Measurements from ENCODE around the gene ZNF862.

ZNF862 gene

DNA sequence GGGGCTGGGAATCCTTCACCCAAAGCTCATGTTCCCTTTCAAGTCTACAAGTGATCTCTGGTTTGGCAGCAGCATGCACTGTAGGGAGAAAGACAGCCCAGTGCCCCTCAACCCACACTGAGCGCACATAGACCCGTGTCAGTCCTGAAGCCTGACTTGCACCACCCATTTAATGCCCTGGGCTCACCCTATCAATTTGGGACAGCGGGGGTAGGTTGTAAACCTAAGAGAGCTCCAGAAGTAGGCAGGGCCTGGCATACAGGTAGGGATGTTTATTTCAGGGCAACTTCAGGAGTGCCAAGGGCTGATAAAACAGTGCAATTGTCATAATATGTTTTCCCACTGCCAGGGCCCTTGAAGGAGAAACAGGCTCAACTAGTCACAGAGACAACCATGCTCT, 32.1 kb downstream of the ZNF862 start:
- TF ChIP-seq TAF1 (IDR thresholded peaks at IDR 0.05; ENCODE audit: borderline replicate concordance, insufficient read depth, low read length) (no peak), POLR2AphosphoS5 (IDR thresholded peaks at IDR 0.05; ENCODE audit: low read depth, low read length) (no peak), SIN3A (IDR thresholded peaks at IDR 0.05; ENCODE audit: borderline replicate concordance, insufficient read depth, low read length) (no peak), FOXP2 (optimal IDR thresholded peaks at IDR 0.05; ENCODE audit: borderline replicate concordance, extremely low read depth, extremely low read length, insufficient read depth) (no peak)
- TF ChIP-seq, protein P1, sequence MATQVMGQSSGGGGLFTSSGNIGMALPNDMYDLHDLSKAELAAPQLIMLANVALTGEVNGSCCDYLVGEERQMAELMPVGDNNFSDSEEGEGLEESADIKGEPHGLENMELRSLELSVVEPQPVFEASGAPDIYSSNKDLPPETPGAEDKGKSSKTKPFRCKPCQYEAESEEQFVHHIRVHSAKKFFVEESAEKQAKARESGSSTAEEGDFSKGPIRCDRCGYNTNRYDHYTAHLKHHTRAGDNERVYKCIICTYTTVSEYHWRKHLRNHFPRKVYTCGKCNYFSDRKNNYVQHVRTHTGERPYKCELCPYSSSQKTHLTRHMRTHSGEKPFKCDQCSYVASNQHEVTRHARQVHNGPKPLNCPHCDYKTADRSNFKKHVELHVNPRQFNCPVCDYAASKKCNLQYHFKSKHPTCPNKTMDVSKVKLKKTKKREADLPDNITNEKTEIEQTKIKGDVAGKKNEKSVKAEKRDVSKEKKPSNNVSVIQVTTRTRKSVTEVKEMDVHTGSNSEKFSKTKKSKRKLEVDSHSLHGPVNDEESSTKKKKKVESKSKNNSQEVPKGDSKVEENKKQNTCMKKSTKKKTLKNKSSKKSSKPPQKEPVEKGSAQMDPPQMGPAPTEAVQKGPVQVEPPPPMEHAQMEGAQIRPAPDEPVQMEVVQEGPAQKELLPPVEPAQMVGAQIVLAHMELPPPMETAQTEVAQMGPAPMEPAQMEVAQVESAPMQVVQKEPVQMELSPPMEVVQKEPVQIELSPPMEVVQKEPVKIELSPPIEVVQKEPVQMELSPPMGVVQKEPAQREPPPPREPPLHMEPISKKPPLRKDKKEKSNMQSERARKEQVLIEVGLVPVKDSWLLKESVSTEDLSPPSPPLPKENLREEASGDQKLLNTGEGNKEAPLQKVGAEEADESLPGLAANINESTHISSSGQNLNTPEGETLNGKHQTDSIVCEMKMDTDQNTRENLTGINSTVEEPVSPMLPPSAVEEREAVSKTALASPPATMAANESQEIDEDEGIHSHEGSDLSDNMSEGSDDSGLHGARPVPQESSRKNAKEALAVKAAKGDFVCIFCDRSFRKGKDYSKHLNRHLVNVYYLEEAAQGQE (IDR thresholded peaks at IDR 0.05; ENCODE audit: insufficient read depth in 1 of 2, low read depth in 2 of 2, low read length in 2 of 2): no peak

GRCh38 chr7:149870701-149871483, 32.7 kb downstream of the ZNF862 start:
- TF ChIP-seq FOXP2 (optimal IDR thresholded peaks at IDR 0.05; ENCODE audit: borderline replicate concordance, extremely low read depth, extremely low read length, insufficient read depth) (no peak), POLR2AphosphoS5 (IDR thresholded peaks at IDR 0.05; ENCODE audit: low read depth, low read length) (no peak), TAF1 (IDR thresholded peaks at IDR 0.05; ENCODE audit: borderline replicate concordance, insufficient read depth, low read length) (no peak), SIN3A (IDR thresholded peaks at IDR 0.05; ENCODE audit: borderline replicate concordance, insufficient read depth, low read length) (no peak)
- TF ChIP-seq, protein P1 (IDR thresholded peaks at IDR 0.05; ENCODE audit: insufficient read depth in 1 of 2, low read depth in 2 of 2, low read length in 2 of 2): no peak

DNA sequence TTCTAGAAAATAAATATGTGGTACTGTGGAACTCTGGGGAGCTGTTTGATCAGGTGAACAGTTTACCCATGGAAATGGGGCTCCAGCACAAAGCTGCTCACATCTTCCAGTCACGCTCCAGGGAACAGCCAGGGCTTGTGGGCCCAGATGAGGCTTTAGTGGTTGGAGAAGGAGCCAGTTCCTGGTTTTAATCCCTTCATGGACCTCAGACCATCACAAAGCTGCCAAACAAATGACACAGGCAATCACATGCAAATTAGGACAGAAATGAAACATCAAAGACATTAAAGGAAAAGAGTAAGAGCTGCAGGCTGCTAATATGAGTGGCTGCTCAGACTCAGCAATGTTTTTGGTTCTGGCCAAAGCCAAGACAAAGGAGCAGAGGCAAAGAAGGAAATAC, 33.4 kb downstream of the ZNF862 start:
- TF ChIP-seq SIN3A (IDR thresholded peaks at IDR 0.05; ENCODE audit: borderline replicate concordance, insufficient read depth, low read length): no peak
- no peak for TF ChIP-seq TAF1 (IDR thresholded peaks at IDR 0.05; ENCODE audit: borderline replicate concordance, insufficient read depth, low read length)
- TF ChIP-seq POLR2AphosphoS5 (IDR thresholded peaks at IDR 0.05; ENCODE audit: low read depth, low read length): no peak
- TF ChIP-seq, protein P1 (IDR thresholded peaks at IDR 0.05; ENCODE audit: insufficient read depth in 1 of 2, low read depth in 2 of 2, low read length in 2 of 2): no peak
- no peak for TF ChIP-seq FOXP2 (optimal IDR thresholded peaks at IDR 0.05; ENCODE audit: borderline replicate concordance, extremely low read depth, extremely low read length, insufficient read depth)

GRCh38 chr7:149872419-149873073, 34.4 kb downstream of the ZNF862 start:
- TF ChIP-seq, protein P1 (IDR thresholded peaks at IDR 0.05; ENCODE audit: insufficient read depth in 1 of 2, low read depth in 2 of 2, low read length in 2 of 2): peak in 1 of 2 experiments; percentile 64; a peak in 2 of 4 replicates
- no peak for TF ChIP-seq TAF1 (IDR thresholded peaks at IDR 0.05; ENCODE audit: borderline replicate concordance, insufficient read depth, low read length)
- no peak; the same call in 1 of the 2 replicates for TF ChIP-seq POLR2AphosphoS5 (IDR thresholded peaks at IDR 0.05; ENCODE audit: low read depth, low read length)
- no peak for TF ChIP-seq SIN3A (IDR thresholded peaks at IDR 0.05; ENCODE audit: borderline replicate concordance, insufficient read depth, low read length)
- TF ChIP-seq FOXP2 (optimal IDR thresholded peaks at IDR 0.05; ENCODE audit: borderline replicate concordance, extremely low read depth, extremely low read length, insufficient read depth): no peak

Data from PFSK-1 (cell line).